Measurements from ENCODE around the gene GPR37L1. TPM values are rescaled to one million over a fixed set of nuclear protein-coding genes. Genes with fewer than 3 reads are reported as not detected.

GPR37L1 gene
- total and polyA plus RNA-seq, 2 of the 4 experiments (the other 2 are of a cell fraction) = 0.02 TPM; not detected in 1

GRCh38 chr1:202159534-202160371 lies 37.0 kb downstream of the GPR37L1 start (continued):
- no peak for TF ChIP-seq RFX5 (IDR thresholded peaks at IDR 0.05; ENCODE audit: low read depth, low read length)

- Histone ChIP-seq H2BK5ac (ENCODE audit: low read depth, low read length, poor library complexity, severe bottlenecking) (no peak within 1 kb of the TSS), H3K4me3 (ENCODE audit: insufficient read depth, low read depth, low read length) (no peak within 1 kb of the TSS), H2BK15ac (ENCODE audit: low read depth, low read length) (no peak within 1 kb of the TSS), H3K14ac (replicated peaks; ENCODE audit: low read depth, low read length) (no peak within 1 kb of the TSS), H3K36me3 (ENCODE audit: control insufficient read depth, insufficient read depth, low read length) (no peaks in the 10 kb centered on the region), H3K18ac (ENCODE audit: low read depth, low read length) (no peak within 1 kb of the TSS), H2BK20ac (ENCODE audit: low read depth, low read length) (no peak within 1 kb of the TSS), H3K27me3 (ENCODE audit: control insufficient read depth, insufficient read depth, low read length) (peaks cover 31% of the 10 kb centered on the region), H2AK9ac (replicated peaks; ENCODE audit: low read depth, low read length, poor library complexity) (no peak within 1 kb of the TSS), H2AFZ (replicated peaks; ENCODE audit: low read length, poor library complexity) (no peak within 1 kb of the TSS), H3K9me3 (ENCODE audit: control insufficient read depth, insufficient read depth, low read length) (no peaks in the 10 kb centered on the region), H3K4ac (ENCODE audit: low read depth, low read length) (no peak within 1 kb of the TSS), H3K9ac (ENCODE audit: low read depth, low read length) (no peak within 1 kb of the TSS), H3K4me2 (ENCODE audit: low read depth, low read length) (no peak within 1 kb of the TSS), H4K5ac (ENCODE audit: low read depth, low read length) (no peak within 1 kb of the TSS), H2AK5ac (ENCODE audit: low read depth, low read length) (no peak within 1 kb of the TSS), H4K91ac (ENCODE audit: insufficient read depth, low read depth, low read length) (no peak within 1 kb of the TSS), H4K20me1 (ENCODE audit: insufficient read depth, low read length) (no peaks in the 10 kb centered on the region), H3K9me1 (ENCODE audit: insufficient read depth, low read length) (no peaks in the 10 kb centered on the region), H3K4me1 (ENCODE audit: control insufficient read depth, insufficient read depth, low read length) (no peaks in the 10 kb centered on the region), H3K56ac (ENCODE audit: extremely low read depth, insufficient read depth, low read length) (no peak within 1 kb of the TSS), H3K27ac (ENCODE audit: insufficient read depth, low read length) (no peak within 1 kb of the TSS), H2BK120ac (ENCODE audit: low read depth, low read length) (no peak within 1 kb of the TSS), H3K23ac (ENCODE audit: low read depth, low read length) (no peak within 1 kb of the TSS), H4K8ac (ENCODE audit: low read depth in 2 of 2, low read length in 2 of 2) (no peak within 1 kb of the TSS), H3K79me1 (ENCODE audit: low read depth in 1 of 2, low read length in 2 of 2) (no peaks in the 10 kb centered on the region)
- POLR2A ChIA-PET (ENCODE audit: unreplicated experiment) = no interaction called here
- intact Hi-C loops (cut with micrococcal nuclease) (loop anchor here (10.0 kb wide), 1 partner anchor 886 kb away; no protein-coding TSS in a partner anchor), in situ Hi-C loops (cut with MboI; ENCODE audit: low sequenced_read_pairs) (no loop called here), dilution Hi-C loops (cut with HindIII; ENCODE audit: low sequenced_read_pairs, unreplicated experiment) (no loop called here)
- DNase-seq = no peak
- BruUV-seq (replicated peaks) = no TSS peak
- WGBS, 2 experiments (ENCODE audit: extremely low coverage in 2 of 2, insufficient read length in 1 of 2) = 86% methylated on average over 9 of the region's 17 CpGs; no CpG with 5 or more reads in 1 of the 2 experiments
- no peak for ATAC-seq (ENCODE audit: low read depth)
- CTCF ChIA-PET = interaction anchor here (0.6 kb wide), 1 partner anchor 68 kb away, joined by 3 read pairs; no protein-coding TSS in a partner anchor
- TF ChIP-seq, protein P1, sequence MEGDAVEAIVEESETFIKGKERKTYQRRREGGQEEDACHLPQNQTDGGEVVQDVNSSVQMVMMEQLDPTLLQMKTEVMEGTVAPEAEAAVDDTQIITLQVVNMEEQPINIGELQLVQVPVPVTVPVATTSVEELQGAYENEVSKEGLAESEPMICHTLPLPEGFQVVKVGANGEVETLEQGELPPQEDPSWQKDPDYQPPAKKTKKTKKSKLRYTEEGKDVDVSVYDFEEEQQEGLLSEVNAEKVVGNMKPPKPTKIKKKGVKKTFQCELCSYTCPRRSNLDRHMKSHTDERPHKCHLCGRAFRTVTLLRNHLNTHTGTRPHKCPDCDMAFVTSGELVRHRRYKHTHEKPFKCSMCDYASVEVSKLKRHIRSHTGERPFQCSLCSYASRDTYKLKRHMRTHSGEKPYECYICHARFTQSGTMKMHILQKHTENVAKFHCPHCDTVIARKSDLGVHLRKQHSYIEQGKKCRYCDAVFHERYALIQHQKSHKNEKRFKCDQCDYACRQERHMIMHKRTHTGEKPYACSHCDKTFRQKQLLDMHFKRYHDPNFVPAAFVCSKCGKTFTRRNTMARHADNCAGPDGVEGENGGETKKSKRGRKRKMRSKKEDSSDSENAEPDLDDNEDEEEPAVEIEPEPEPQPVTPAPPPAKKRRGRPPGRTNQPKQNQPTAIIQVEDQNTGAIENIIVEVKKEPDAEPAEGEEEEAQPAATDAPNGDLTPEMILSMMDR (conservative IDR thresholded peaks at IDR 0.05; ENCODE audit: low read depth, low read length) = no peak
- TF ChIP-seq CHD1 (IDR thresholded peaks at IDR 0.05; ENCODE audit: low read depth, low read length) (no peak), MAZ (IDR thresholded peaks at IDR 0.05; ENCODE audit: borderline replicate concordance, low read depth, low read length) (no peak), MAFK (IDR thresholded peaks at IDR 0.05; ENCODE audit: low read depth, low read length) (no peak), NFE2L2 (IDR thresholded peaks at IDR 0.05; ENCODE audit: low read depth, low read length) (no peak), SMC3 (IDR thresholded peaks at IDR 0.05; ENCODE audit: low read depth, low read length) (no peak), RFX5 (IDR thresholded peaks at IDR 0.05; ENCODE audit: low read depth, low read length) (no peak), CEBPB (IDR thresholded peaks at IDR 0.05; ENCODE audit: low read depth, low read length) (no peak), BHLHE40 (IDR thresholded peaks at IDR 0.05; ENCODE audit: low read depth, low read length) (no peak), RAD21 (IDR thresholded peaks at IDR 0.05; ENCODE audit: low read length) (no peak), RCOR1 (IDR thresholded peaks at IDR 0.05; ENCODE audit: insufficient replicate concordance, low read length) (no peak), POLR2A (IDR thresholded peaks at IDR 0.05; ENCODE audit: low read depth, low read length) (no peak)
- TF ChIP-seq, protein P2, sequence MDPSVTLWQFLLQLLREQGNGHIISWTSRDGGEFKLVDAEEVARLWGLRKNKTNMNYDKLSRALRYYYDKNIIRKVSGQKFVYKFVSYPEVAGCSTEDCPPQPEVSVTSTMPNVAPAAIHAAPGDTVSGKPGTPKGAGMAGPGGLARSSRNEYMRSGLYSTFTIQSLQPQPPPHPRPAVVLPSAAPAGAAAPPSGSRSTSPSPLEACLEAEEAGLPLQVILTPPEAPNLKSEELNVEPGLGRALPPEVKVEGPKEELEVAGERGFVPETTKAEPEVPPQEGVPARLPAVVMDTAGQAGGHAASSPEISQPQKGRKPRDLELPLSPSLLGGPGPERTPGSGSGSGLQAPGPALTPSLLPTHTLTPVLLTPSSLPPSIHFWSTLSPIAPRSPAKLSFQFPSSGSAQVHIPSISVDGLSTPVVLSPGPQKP (IDR thresholded peaks at IDR 0.05; ENCODE audit: borderline replicate concordance, low read depth, low read length) = no peak
Observed at GRCh38 chr1:202160377-202160940, 37.7 kb downstream of the GPR37L1 start, which contains the start of gene PTPN7. PTPN7 (minus strand) TSS chr1:202160602; CDS start chr1:202159402, 1,200 bp downstream.

Data from IMR-90 (cell line).